Measurements from ENCODE around the gene FKBP11. TPM values are rescaled to one million over a fixed set of nuclear protein-coding genes. Genes with fewer than 3 reads are reported as not detected.

Gene FKBP11
- total and polyA plus RNA-seq, 2 donors (not counting 3 experiments of a cell fraction or from before 2014, with no cell fraction given) = 74.2 to 81.2 TPM

DNA sequence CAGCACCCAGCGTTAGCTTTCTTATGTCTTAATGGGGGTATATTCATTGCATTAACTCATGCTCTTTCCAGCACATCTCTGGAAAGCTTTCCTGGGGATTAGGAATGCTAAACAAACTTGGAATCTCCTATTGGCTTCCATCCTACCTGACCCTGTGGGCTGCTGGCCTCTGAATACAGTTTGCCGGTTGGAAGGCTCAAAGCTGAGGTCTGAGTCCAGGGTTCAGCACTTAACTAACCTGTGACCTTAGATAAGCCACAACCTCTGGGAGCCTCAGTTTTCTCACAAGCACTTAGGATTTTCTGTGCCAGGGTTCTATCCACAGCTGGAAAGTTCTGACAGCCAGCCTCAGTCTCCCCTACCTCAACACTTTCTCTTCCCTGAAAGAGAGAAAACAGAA lies 46.7 kb downstream of the FKBP11 start:
- no TSS peak for BruUV-seq (replicated peaks)

More for the DNA sequence above, 46.7 kb downstream of the FKBP11 start:
- H3K27me3 ChIP-seq (ENCODE audit: control insufficient read depth in 2 of 2, insufficient read depth in 2 of 2, low read length in 2 of 2) = no peaks in the 10 kb centered on the region
- no peaks in the 10 kb centered on the region for H3K9me1 ChIP-seq (replicated peaks; ENCODE audit: control insufficient read depth, extremely low read depth, insufficient read depth, low read length)
- peaks cover 23% of the 10 kb centered on the region for H3K4me1 ChIP-seq (ENCODE audit: control insufficient read depth, extremely low read depth, insufficient read depth, low read length)
- no peaks in the 10 kb centered on the region for H3K36me3 ChIP-seq (ENCODE audit: control insufficient read depth in 2 of 2, extremely low read depth in 1 of 2, insufficient read depth in 2 of 2, low read length in 2 of 2)
- no peak for TF ChIP-seq JUN (IDR thresholded peaks at IDR 0.05; ENCODE audit: borderline replicate concordance, insufficient read depth, insufficient read length, low read depth)
- TF ChIP-seq POLR2A (IDR thresholded peaks at IDR 0.05; ENCODE audit: low read depth, low read length) = no peak
- TF ChIP-seq GATA2 (IDR thresholded peaks at IDR 0.05; ENCODE audit: insufficient read depth, insufficient read length, low read depth, low read length) = no peak
- TF ChIP-seq FOS (IDR thresholded peaks at IDR 0.05; ENCODE audit: borderline replicate concordance, insufficient read depth, low read length) = no peak
- no peak for TF ChIP-seq EZH2 (IDR thresholded peaks at IDR 0.05; ENCODE audit: borderline replicate concordance, low read depth, low read length, severe bottlenecking)
- TF ChIP-seq, protein P1, sequence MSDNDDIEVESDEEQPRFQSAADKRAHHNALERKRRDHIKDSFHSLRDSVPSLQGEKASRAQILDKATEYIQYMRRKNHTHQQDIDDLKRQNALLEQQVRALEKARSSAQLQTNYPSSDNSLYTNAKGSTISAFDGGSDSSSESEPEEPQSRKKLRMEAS (IDR thresholded peaks at IDR 0.05; ENCODE audit: insufficient read depth, insufficient read length) = no peak
- no peak for TF ChIP-seq POLR2AphosphoS5 (IDR thresholded peaks at IDR 0.05; ENCODE audit: insufficient read depth, low read depth, low read length)
- TF ChIP-seq, protein P2, sequence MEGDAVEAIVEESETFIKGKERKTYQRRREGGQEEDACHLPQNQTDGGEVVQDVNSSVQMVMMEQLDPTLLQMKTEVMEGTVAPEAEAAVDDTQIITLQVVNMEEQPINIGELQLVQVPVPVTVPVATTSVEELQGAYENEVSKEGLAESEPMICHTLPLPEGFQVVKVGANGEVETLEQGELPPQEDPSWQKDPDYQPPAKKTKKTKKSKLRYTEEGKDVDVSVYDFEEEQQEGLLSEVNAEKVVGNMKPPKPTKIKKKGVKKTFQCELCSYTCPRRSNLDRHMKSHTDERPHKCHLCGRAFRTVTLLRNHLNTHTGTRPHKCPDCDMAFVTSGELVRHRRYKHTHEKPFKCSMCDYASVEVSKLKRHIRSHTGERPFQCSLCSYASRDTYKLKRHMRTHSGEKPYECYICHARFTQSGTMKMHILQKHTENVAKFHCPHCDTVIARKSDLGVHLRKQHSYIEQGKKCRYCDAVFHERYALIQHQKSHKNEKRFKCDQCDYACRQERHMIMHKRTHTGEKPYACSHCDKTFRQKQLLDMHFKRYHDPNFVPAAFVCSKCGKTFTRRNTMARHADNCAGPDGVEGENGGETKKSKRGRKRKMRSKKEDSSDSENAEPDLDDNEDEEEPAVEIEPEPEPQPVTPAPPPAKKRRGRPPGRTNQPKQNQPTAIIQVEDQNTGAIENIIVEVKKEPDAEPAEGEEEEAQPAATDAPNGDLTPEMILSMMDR (IDR thresholded peaks at IDR 0.05; ENCODE audit: extremely low read depth in 1 of 2, insufficient read depth in 1 of 2, low read depth in 1 of 2, low read length in 2 of 2) = no peak
- TF ChIP-seq MYC (IDR thresholded peaks at IDR 0.05; ENCODE audit: low read depth, low read length) = no peak
- no peak overlapping the region for H3K4me3 ChIP-seq (replicated peaks in 1 of 3; ENCODE audit: insufficient read depth in 1 of 3, low read depth in 1 of 3, low read length in 3 of 3)
- H4K20me1 ChIP-seq (replicated peaks; ENCODE audit: control insufficient read depth, extremely low read depth, insufficient read depth, low read length) = no peaks in the 10 kb centered on the region
- ChIA-PET CTCF (interaction anchor here (2.0 to 3.7 kb wide), 2 partner anchors 12 to 25 kb away, joined by 7 to 18 read pairs; no protein-coding TSS in a partner anchor), POLR2A (no interaction called here)
- no peak for DNase-seq (ENCODE audit: low read depth, low spot score)
- H3K79me2 ChIP-seq (ENCODE audit: control insufficient read depth, insufficient read depth, low read length) = no peaks in the 10 kb centered on the region
- FAIRE-seq = no peak
- dilution Hi-C loops (cut with MboI; ENCODE audit: extremely low pct_ligation_motif_present, low sequenced_read_pairs) (no loop called here), intact Hi-C loops (cut with micrococcal nuclease) (no loop called here)
- no peak overlapping the region for H3K27ac ChIP-seq (ENCODE audit: insufficient read depth, low read depth, low read length)
- H2AFZ ChIP-seq (ENCODE audit: low read depth, low read length) = no peak overlapping the region
- H3K4me2 ChIP-seq (ENCODE audit: insufficient read depth, low read length) = no peak overlapping the region
- H3K9ac ChIP-seq (replicated peaks; ENCODE audit: extremely low read depth, insufficient read depth, low read length) = no peak overlapping the region
- no peaks in the 10 kb centered on the region for H3K9me3 ChIP-seq (replicated peaks; ENCODE audit: control insufficient read depth, insufficient read depth, low read length)
